Measurements from ENCODE around the gene ARMC7. TPM values are rescaled to one million over a fixed set of nuclear protein-coding genes. Genes with fewer than 3 reads are reported as not detected.

ARMC7 gene
- total RNA-seq, 1 donor from 2014 or later, result 15.6 TPM

DNA sequence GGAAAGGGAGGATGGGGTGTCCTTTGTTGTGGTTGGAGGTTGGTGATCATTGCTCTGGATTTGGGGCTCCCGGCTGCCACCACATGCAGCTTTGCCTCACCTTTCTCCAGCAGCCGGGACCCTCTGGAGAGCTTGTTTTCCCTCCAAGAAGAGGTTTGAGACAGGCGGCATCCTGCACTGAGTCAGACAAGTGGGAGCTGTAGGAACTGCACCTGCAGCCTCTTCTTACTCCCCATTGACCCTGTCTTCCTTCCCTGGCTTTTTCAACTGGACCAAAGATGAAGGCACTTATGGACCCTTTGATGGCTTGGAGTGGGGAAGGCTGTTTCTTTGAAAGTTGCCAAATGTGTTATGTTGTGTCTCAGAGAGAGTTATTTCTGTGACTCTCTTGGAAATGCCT, 46.1 kb upstream of the ARMC7 start:
- H3K36me3 Mint-ChIP-seq (ENCODE audit: low read depth), result no peaks in the 10 kb centered on the region
- TF ChIP-seq, protein P1, sequence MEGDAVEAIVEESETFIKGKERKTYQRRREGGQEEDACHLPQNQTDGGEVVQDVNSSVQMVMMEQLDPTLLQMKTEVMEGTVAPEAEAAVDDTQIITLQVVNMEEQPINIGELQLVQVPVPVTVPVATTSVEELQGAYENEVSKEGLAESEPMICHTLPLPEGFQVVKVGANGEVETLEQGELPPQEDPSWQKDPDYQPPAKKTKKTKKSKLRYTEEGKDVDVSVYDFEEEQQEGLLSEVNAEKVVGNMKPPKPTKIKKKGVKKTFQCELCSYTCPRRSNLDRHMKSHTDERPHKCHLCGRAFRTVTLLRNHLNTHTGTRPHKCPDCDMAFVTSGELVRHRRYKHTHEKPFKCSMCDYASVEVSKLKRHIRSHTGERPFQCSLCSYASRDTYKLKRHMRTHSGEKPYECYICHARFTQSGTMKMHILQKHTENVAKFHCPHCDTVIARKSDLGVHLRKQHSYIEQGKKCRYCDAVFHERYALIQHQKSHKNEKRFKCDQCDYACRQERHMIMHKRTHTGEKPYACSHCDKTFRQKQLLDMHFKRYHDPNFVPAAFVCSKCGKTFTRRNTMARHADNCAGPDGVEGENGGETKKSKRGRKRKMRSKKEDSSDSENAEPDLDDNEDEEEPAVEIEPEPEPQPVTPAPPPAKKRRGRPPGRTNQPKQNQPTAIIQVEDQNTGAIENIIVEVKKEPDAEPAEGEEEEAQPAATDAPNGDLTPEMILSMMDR (conservative IDR thresholded peaks at IDR 0.05), result no peak
- H3K9me3 Mint-ChIP-seq, result no peaks in the 10 kb centered on the region
- H3K4me1 Mint-ChIP-seq, result no peaks in the 10 kb centered on the region
- no peak for DNase-seq (ENCODE audit: low read depth, low spot score)
- no peaks in the 10 kb centered on the region for H3K27me3 Mint-ChIP-seq (ENCODE audit: low read depth)
- no peak overlapping the region for H3K27ac Mint-ChIP-seq (ENCODE audit: unreplicated experiment)
- no peak overlapping the region for H3K4me3 Mint-ChIP-seq

DNA sequence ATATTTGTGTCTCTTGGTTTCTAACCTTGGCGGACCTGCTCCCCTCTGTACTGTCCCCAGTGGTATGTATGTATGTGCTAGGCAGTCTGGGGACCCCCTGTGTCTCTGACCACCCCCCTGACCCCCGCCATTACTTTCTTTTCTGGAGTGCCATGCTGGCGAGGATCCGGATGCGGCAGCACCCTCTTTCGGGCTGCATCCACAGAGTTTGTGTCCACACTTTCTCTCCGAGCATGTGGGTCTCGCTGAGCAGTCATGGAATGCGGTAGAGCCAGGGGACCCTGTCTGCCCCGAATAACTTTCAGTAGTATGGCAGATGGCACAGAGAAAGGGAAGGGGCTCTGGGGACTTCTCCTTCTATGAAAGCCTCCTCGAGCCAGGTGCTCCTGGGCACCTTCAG, 45.7 kb upstream of the ARMC7 start:
- Mint-ChIP-seq H3K9me3 (no peaks in the 10 kb centered on the region), H3K36me3 (ENCODE audit: low read depth) (no peaks in the 10 kb centered on the region), H3K27ac (ENCODE audit: unreplicated experiment) (no peak overlapping the region), H3K27me3 (ENCODE audit: low read depth) (no peaks in the 10 kb centered on the region), H3K4me1 (no peaks in the 10 kb centered on the region), H3K4me3 (no peak overlapping the region)
- TF ChIP-seq, protein P1 (conservative IDR thresholded peaks at IDR 0.05), result no peak
- DNase-seq (ENCODE audit: low read depth, low spot score), result no peak

DNA sequence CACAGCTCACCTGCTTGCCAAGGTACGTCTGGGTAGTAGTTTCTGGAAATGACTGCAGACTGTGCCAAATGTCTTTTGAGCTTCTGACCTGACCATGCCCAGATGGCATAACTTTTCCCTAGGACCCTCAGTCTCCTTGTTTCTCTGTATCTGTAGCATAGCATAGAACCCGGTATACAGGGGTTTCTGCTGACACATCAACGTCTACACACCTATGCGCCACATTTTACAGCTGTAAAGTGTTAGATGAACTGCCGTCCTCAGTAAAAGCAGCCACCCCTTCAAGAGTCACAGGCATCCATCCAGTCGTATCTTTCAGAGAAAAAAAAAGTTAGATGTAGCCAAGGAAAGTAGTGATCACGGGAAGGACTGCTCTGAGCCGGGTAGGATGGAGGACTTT, 45.3 kb upstream of the ARMC7 start:
- H3K4me1 Mint-ChIP-seq, result no peaks in the 10 kb centered on the region
- no peaks in the 10 kb centered on the region for H3K9me3 Mint-ChIP-seq
- DNase-seq (ENCODE audit: low read depth, low spot score), result no peak
- TF ChIP-seq, protein P1 (conservative IDR thresholded peaks at IDR 0.05), result no peak
- no peak overlapping the region for H3K4me3 Mint-ChIP-seq
- H3K27ac Mint-ChIP-seq (ENCODE audit: unreplicated experiment), result peak overlapping the region; percentile 57
- no peaks in the 10 kb centered on the region for H3K36me3 Mint-ChIP-seq (ENCODE audit: low read depth)
- H3K27me3 Mint-ChIP-seq (ENCODE audit: low read depth), result no peaks in the 10 kb centered on the region

DNA sequence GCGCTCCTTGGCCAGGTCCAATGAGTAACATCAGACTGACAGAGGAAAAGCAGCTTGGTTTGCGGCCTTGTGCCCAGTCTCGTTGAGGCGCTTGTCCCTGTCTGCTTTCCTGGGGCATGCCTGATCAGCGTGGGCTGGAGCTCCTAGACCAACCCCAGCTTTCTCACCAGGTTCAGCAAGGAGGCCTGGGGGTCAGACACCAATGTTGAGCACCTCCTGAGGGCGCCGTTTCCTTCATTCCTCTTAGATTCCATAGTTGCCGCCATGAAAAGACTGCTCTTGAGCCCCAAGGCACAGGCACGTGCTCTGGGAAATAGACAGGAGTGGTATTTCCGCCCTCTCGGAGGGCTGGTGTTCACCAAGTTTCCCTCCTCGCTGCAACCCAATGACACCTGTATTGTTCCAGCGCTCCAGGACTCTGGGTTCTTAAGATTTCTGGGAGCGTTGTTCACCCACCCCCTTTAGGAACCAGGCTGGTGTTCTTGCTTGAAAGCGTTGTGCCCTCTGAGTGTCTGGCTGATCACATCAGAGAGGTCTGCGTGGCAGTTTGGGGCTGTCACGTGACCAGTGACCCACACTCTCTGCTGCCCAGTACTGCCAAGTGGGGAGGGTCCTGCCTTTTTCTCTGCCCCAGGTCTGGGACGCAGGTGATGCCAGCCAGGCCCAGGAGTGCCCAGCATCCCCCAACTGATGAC, 44.8 kb upstream of the ARMC7 start:
- Mint-ChIP-seq H3K27ac (ENCODE audit: unreplicated experiment) (no peak overlapping the region), H3K9me3 (no peaks in the 10 kb centered on the region), H3K27me3 (ENCODE audit: low read depth) (no peaks in the 10 kb centered on the region), H3K4me1 (no peaks in the 10 kb centered on the region), H3K36me3 (ENCODE audit: low read depth) (no peaks in the 10 kb centered on the region), H3K4me3 (no peak overlapping the region)
- DNase-seq (ENCODE audit: low read depth, low spot score), result no peak
- TF ChIP-seq, protein P1 (conservative IDR thresholded peaks at IDR 0.05), result no peak

DNA sequence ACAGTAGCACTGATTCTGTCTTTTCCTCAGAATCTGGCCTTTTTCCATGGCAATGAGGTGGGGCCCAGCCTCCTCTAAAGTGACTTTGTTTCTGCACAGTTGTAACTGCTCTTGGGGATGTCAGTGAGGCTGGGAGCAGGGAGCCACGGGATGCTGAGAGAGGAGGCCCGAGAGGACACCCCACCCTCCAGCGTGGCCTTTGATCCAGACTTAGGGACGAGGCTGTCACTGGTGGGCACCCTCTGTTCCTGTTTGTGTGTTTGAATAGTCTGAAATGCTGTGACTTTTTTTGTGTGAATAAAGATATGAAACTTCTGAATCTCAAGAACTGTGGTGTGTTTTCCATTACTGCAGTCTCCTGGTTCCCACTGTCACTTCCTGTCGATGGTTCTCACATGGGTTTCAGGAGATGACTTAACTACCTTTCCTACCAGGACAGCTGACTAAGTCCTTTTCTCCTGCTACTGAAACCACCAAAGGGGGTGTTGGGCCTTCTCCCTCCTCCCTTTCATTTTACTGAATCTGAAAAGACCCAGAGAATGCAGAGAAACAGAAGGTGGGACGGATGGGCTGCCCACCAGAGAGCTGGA, 44.1 kb upstream of the ARMC7 start:
- TF ChIP-seq, protein P1 (conservative IDR thresholded peaks at IDR 0.05), result no peak
- DNase-seq (ENCODE audit: low read depth, low spot score), result no peak
- Mint-ChIP-seq H3K4me3 (no peak overlapping the region), H3K36me3 (ENCODE audit: low read depth) (no peaks in the 10 kb centered on the region), H3K27ac (ENCODE audit: unreplicated experiment) (no peak overlapping the region), H3K27me3 (ENCODE audit: low read depth) (no peaks in the 10 kb centered on the region), H3K4me1 (no peaks in the 10 kb centered on the region), H3K9me3 (no peaks in the 10 kb centered on the region)

All from neural crest cell (in vitro differentiated cells).